Transverse colon (tissue), 4 donors: ENCODE data around the gene CTU1. TPM values are rescaled to one million over a fixed set of nuclear protein-coding genes. Genes with fewer than 3 reads are reported as not detected.

Experiments
- DNase-seq: peaks from one replicate; pipeline ENCODE4 v3.0.0-alpha.2; 2019
- H3K27ac ChIP-seq, 4 donors: fragments of 200-600 bp; sonication (generic); 2 replicates each; pipeline ENCODE4 v1.5.1; 2016 to 2018; ENCODE audit warnings: inconsistent platforms in 4 of 4
- H3K27me3 ChIP-seq: fragments of 200-600 bp; sonication (generic); 2 replicates; pipeline ENCODE4 v1.5.1; 2017; ENCODE audit warnings: inconsistent platforms
- H3K36me3 ChIP-seq, 4 donors: fragments of 200-600 bp; sonication (generic); 2 replicates each; pipeline ENCODE4 v1.5.1; 2017 to 2019; ENCODE audit warnings: inconsistent platforms in 4 of 4
- H3K4me1 ChIP-seq, 4 donors: fragments of 200-600 bp; sonication (generic); 2 replicates each; pipeline ENCODE4 v1.5.1; 2017 to 2020; ENCODE audit warnings: inconsistent platforms in 4 of 4
- H3K4me3 ChIP-seq, 4 donors: fragments of 200-600 bp; sonication (generic); 1 replicate in 1 of 4; 2 replicates in 3 of 4; pipeline versions ENCODE4 v1.5.1 to v1.6.1; 2017 to 2019; ENCODE audit warnings: inconsistent platforms in 4 of 4
- H3K9me3 ChIP-seq, 2 donors: fragments of 200-600 bp; sonication (generic); 2 replicates each; pipeline ENCODE4 v1.5.1; 2017 to 2019; ENCODE audit warnings: inconsistent platforms in 2 of 2
- EP300 ChIP-seq: sonication (generic); formaldehyde crosslinking; IDR thresholded peaks from one replicate; pipeline ENCODE4 v1.6.1; 2017; ENCODE audit warnings: antibody characterized with exemption, low read depth
- POLR2A ChIP-seq: fragments of 450-650 bp; IDR thresholded peaks from one replicate; pipeline ENCODE4 v1.6.1; 2016; ENCODE audit warnings: antibody characterized with exemption, mild to moderate bottlenecking, moderate library complexity
- POLR2AphosphoS5 ChIP-seq, 3 donors: sonication (generic); formaldehyde crosslinking; IDR thresholded peaks; one replicate each; pipeline ENCODE4 v1.6.1; 2016; ENCODE audit warnings: antibody characterized with exemption in 3 of 3
- WGBS, 2 donors: methylation state at CpG; one replicate each; pipeline ENCODE4 v1.1.5; 2018; ENCODE audit warnings: low coverage in 1 of 2; 5-methylcytosine and 5-hydroxymethylcytosine counted together
- in situ Hi-C, 4 donors: fragments of 200-750 bp; cut with MboI; loops; one replicate each; pipeline versions ENCODE4 v1.15.0 to v1.15.1; 2017; ENCODE audit warnings: low sequenced_read_pairs in 3 of 4, low pct_ligation_motif_present in 1 of 4, low pct_unique_long_range_greater_than_20kb in 1 of 4
- intact Hi-C: fragments of 100-400 bp; cut with DNase I; formaldehyde crosslinking; loops from one replicate; pipeline ENCODE4 v1.15.1; 2023; ENCODE audit warnings: low total_unique reads
- total RNA-seq, 4 donors: library from RNA; depleted of rRNA; stranded (reverse); fragments of >200 nt; gene quantifications; one replicate each; pipeline ENCODE4 v1.1.0, GENCODE V29; 2016
- TF ChIP-seq, protein P1 (sequence below), 5 experiments: fragments of 200-600 bp in 3 of 5; fragments of 450-650 bp in 2 of 5; sonication (generic) in 3 of 5; IDR thresholded peaks; 1 replicate in 2 of 5; 2 replicates in 3 of 5; pipeline ENCODE4 v1.5.1; 2016 to 2017; ENCODE audit warnings: antibody characterized with exemption in 5 of 5, inconsistent platforms in 3 of 5, mild to moderate bottlenecking in 2 of 5, moderate library complexity in 1 of 5

The CTU1 gene
- total RNA-seq, 4 donors from 2014 or later, result 3.4 to 35.4 (median 7.3) TPM

DNA sequence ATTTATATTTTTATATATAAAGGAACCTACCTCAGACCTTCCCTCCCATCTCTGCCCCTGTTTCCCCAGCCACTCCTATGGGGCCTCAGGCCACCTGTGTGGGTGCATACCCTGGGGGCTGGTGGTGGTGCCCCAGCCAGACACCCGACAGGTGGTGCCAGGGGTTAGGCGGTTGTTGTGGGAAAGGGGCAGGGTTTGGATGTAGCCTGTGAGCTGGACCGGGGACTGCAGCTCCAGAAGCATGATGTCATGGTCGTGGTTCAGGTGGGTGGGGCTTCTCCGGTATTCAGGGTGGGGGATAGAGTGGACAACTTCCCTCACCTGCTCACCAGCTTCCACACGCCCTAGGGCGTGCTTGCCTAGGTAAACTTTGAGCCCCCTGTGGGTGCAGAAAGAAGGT lies 48.5 kb downstream of the CTU1 start:
- no peak for DNase-seq
- peaks cover 0 to 2% (median under 1%) of the 10 kb centered on the region in 4 donors for H3K4me1 ChIP-seq
- 50 to 63% methylated on average over 1 to 7 of the region's 7 CpGs for WGBS, 2 donors
- in situ Hi-C loops, result no loop called here
- no peaks in the 10 kb centered on the region for H3K36me3 ChIP-seq
- no peak overlapping the region for H3K4me3 ChIP-seq
- intact Hi-C loops, result no loop called here
- no peaks in the 10 kb centered on the region for H3K9me3 ChIP-seq
- H3K27me3 ChIP-seq, result peaks cover 24% of the 10 kb centered on the region
- H3K27ac ChIP-seq, result no peak overlapping the region
- no peak for TF ChIP-seq POLR2A
- TF ChIP-seq, protein P1, sequence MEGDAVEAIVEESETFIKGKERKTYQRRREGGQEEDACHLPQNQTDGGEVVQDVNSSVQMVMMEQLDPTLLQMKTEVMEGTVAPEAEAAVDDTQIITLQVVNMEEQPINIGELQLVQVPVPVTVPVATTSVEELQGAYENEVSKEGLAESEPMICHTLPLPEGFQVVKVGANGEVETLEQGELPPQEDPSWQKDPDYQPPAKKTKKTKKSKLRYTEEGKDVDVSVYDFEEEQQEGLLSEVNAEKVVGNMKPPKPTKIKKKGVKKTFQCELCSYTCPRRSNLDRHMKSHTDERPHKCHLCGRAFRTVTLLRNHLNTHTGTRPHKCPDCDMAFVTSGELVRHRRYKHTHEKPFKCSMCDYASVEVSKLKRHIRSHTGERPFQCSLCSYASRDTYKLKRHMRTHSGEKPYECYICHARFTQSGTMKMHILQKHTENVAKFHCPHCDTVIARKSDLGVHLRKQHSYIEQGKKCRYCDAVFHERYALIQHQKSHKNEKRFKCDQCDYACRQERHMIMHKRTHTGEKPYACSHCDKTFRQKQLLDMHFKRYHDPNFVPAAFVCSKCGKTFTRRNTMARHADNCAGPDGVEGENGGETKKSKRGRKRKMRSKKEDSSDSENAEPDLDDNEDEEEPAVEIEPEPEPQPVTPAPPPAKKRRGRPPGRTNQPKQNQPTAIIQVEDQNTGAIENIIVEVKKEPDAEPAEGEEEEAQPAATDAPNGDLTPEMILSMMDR (IDR thresholded peaks at IDR 0.05), result no peak
- TF ChIP-seq POLR2AphosphoS5 (IDR thresholded peaks at IDR 0.05), result no peak
- TF ChIP-seq EP300, result no peak

DNA sequence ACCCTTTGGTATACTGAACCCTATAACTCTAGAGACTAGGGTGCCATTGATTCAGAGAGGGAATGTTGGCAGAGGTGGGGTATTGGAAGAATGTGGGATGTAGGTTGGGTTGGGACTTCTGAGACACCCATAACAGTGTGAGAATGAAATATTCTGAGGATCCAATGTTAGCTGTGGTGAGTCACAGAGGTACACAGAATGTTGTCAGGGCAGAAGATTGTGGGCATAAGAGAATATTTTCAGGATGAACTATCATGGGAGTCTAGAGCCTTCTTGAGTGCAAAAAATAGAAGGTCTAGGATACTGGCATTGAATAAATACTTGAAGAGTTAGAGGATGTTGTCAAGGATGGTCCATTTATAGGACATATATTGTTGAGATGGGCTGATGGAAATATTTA lies 52.3 kb downstream of the CTU1 start:
- no peak overlapping the region for H3K27ac ChIP-seq
- no peaks in the 10 kb centered on the region for H3K36me3 ChIP-seq
- TF ChIP-seq, protein P1 (IDR thresholded peaks at IDR 0.05), result no peak
- TF ChIP-seq EP300 (no peak), POLR2AphosphoS5 (IDR thresholded peaks at IDR 0.05) (no peak), POLR2A (no peak)
- intact Hi-C loops (no loop called here), in situ Hi-C loops (no loop called here)
- no peak for DNase-seq
- peaks cover 17% of the 10 kb centered on the region for H3K27me3 ChIP-seq
- H3K4me1 ChIP-seq, result no peaks in the 10 kb centered on the region
- H3K9me3 ChIP-seq, result no peaks in the 10 kb centered on the region
- no peak overlapping the region for H3K4me3 ChIP-seq

Other genes starting within 250 kb of the CTU1 start
- gene KLK2, start 235.0 kb downstream of the CTU1 start, total RNA-seq, result 1 to 10 TPM in 1 of 4 donors, not detected in 3; 3.8 TPM
- 1 to 10 TPM in 1 of 4 donors, not detected in 3; 3.0 TPM for gene KLK4, start 197.0 kb downstream of the CTU1 start, total RNA-seq
- gene KLK5, start 155.4 kb downstream of the CTU1 start, total RNA-seq, result not detected
- gene KLK6, start 138.8 kb downstream of the CTU1 start, total RNA-seq, result not detected
- not detected for gene KLK7, start 124.5 kb downstream of the CTU1 start, total RNA-seq
- gene KLK8, start 106.8 kb downstream of the CTU1 start, total RNA-seq, result not detected
- 1 to 10 TPM in 1 of 4 donors, under 1 TPM in 1, not detected in 2; 0.27 to 1.3 TPM for gene KLK10, start 88.7 kb downstream of the CTU1 start, total RNA-seq
- under 1 TPM in 2 of 4 donors, not detected in 2; 0.55 to 0.79 TPM for gene KLK11, start 81.8 kb downstream of the CTU1 start, total RNA-seq
- under 1 TPM in 1 of 4 donors, not detected in 3; 0.41 TPM for gene KLK12, start 73.4 kb downstream of the CTU1 start, total RNA-seq
- 1 to 10 TPM in 1 of 4 donors, not detected in 3; 3.3 TPM for gene KLK13, start 43.3 kb downstream of the CTU1 start, total RNA-seq
- under 1 TPM in 1 of 4 donors, not detected in 3; 0.82 TPM for gene KLK14, start 25.5 kb downstream of the CTU1 start, total RNA-seq
- gene SIGLEC9, start 16.5 kb upstream of the CTU1 start, total RNA-seq, result 1 to 10 TPM in 2 of 4 donors, not detected in 2; 2.0 to 2.2 TPM
- gene SIGLEC7, start 33.9 kb upstream of the CTU1 start, total RNA-seq, result 1 to 10 TPM in 1 of 4 donors, under 1 TPM in 1, not detected in 2; 0.82 to 2.1 TPM
- 1 to 10 TPM in 2 of 4 donors, not detected in 2; 2.5 to 2.6 TPM for gene CD33, start 116.7 kb upstream of the CTU1 start, total RNA-seq
- gene SIGLECL1, start 142.7 kb upstream of the CTU1 start, total RNA-seq, result not detected
- under 1 TPM in 1 of 4 donors, not detected in 3; 0.27 TPM for gene IGLON5, start 203.2 kb upstream of the CTU1 start, total RNA-seq
- 1 to 10 TPM in 3 of 4 donors, under 1 TPM in 1; 0.60 to 2.2 (median 1.8) TPM for gene VSIG10L, start 233.7 kb upstream of the CTU1 start, total RNA-seq